Measurements from ENCODE around the gene FMN1. TPM values are rescaled to one million over a fixed set of nuclear protein-coding genes. Genes with fewer than 3 reads are reported as not detected.

FMN1 gene
- polyA plus RNA-seq, 1 donor from 2014 or later = 0.40 TPM

GRCh38 chr15:33182926-33183325 lies 11.6 kb downstream of the FMN1 start:
- Histone ChIP-seq H3K9ac (ENCODE audit: low read length) (no peak overlapping the region), H3K36me3 (ENCODE audit: insufficient read depth, low read length) (no peaks in the 10 kb centered on the region), H3K27ac (ENCODE audit: low read length) (no peak overlapping the region), H2AFZ (ENCODE audit: low read depth, low read length) (no peak overlapping the region), H3K4me3 (ENCODE audit: low read length) (no peak overlapping the region), H3K9me2 (ENCODE audit: insufficient read depth, low read length) (no peaks in the 10 kb centered on the region), H3K4me2 (ENCODE audit: low read length) (no peak overlapping the region), H4K20me1 (ENCODE audit: insufficient read depth) (no peaks in the 10 kb centered on the region), H3K79me2 (replicated peaks; ENCODE audit: insufficient read depth, low read length) (no peaks in the 10 kb centered on the region), H3F3A (ENCODE audit: insufficient read depth, low read length, poor library complexity, severe bottlenecking) (no peaks in the 10 kb centered on the region), H3K27me3 (ENCODE audit: insufficient read depth, low read depth, low read length) (no peaks in the 10 kb centered on the region), H3K9me3 (ENCODE audit: low read length) (no peaks in the 10 kb centered on the region)
- no peak for TF ChIP-seq CTCF (IDR thresholded peaks at IDR 0.05; ENCODE audit: poor library complexity, severe bottlenecking)
- no peak for TF ChIP-seq EZH2 (IDR thresholded peaks at IDR 0.05; ENCODE audit: borderline replicate concordance, insufficient read depth, low read length, poor library complexity, severe bottlenecking)
- TF ChIP-seq RAD21 (conservative IDR thresholded peaks at IDR 0.05) = no peak
- TF ChIP-seq TAF1 (IDR thresholded peaks at IDR 0.05; ENCODE audit: low read depth) = no peak

GRCh38 chr15:33182278-33182905 lies 12.1 kb downstream of the FMN1 start:
- Histone ChIP-seq H3K27me3 (ENCODE audit: insufficient read depth, low read depth, low read length) (no peaks in the 10 kb centered on the region), H3K27ac (ENCODE audit: low read length) (no peak overlapping the region), H3K4me3 (ENCODE audit: low read length) (no peak overlapping the region), H3K9ac (ENCODE audit: low read length) (no peak overlapping the region), H4K20me1 (ENCODE audit: insufficient read depth) (no peaks in the 10 kb centered on the region), H3K4me2 (ENCODE audit: low read length) (no peak overlapping the region), H3K79me2 (replicated peaks; ENCODE audit: insufficient read depth, low read length) (no peaks in the 10 kb centered on the region), H3F3A (ENCODE audit: insufficient read depth, low read length, poor library complexity, severe bottlenecking) (no peaks in the 10 kb centered on the region), H3K9me2 (ENCODE audit: insufficient read depth, low read length) (no peaks in the 10 kb centered on the region), H3K36me3 (ENCODE audit: insufficient read depth, low read length) (no peaks in the 10 kb centered on the region), H3K9me3 (ENCODE audit: low read length) (no peaks in the 10 kb centered on the region), H2AFZ (ENCODE audit: low read depth, low read length) (no peak overlapping the region)
- no peak for TF ChIP-seq TAF1 (IDR thresholded peaks at IDR 0.05; ENCODE audit: low read depth)
- peak; percentile 11 for TF ChIP-seq RAD21 (conservative IDR thresholded peaks at IDR 0.05)
- no peak for TF ChIP-seq POLR2AphosphoS5 (IDR thresholded peaks at IDR 0.05)
- TF ChIP-seq MXI1 (conservative IDR thresholded peaks at IDR 0.05; ENCODE audit: poor library complexity, severe bottlenecking) = no peak
- no peak for TF ChIP-seq EZH2 (IDR thresholded peaks at IDR 0.05; ENCODE audit: borderline replicate concordance, insufficient read depth, low read length, poor library complexity, severe bottlenecking)
- TF ChIP-seq CTCF (IDR thresholded peaks at IDR 0.05; ENCODE audit: poor library complexity, severe bottlenecking) = peak; percentile 31
- TF ChIP-seq SMC3 (conservative IDR thresholded peaks at IDR 0.05; ENCODE audit: poor library complexity) = no peak
- TF ChIP-seq EP300 (conservative IDR thresholded peaks at IDR 0.05; ENCODE audit: poor library complexity, severe bottlenecking) = no peak
- no peak for TF ChIP-seq REST (IDR thresholded peaks at IDR 0.05; ENCODE audit: borderline replicate concordance)
